IPS-18a (cell line): ENCODE data around the gene GMDS.

Experiments used
- H3K27ac ChIP-seq: one replicate; pipeline ENCODE4 v1.5.1; 2013; ENCODE audit warnings: low read length
- H3K27me3 ChIP-seq: one replicate; pipeline ENCODE4 v1.6.1; 2013; ENCODE audit warnings: mild to moderate bottlenecking, low read length; ENCODE audit not compliant: control insufficient read depth, insufficient read depth
- H3K36me3 ChIP-seq: one replicate; pipeline ENCODE4 v1.6.1; 2013; ENCODE audit warnings: low read depth, low read length; ENCODE audit not compliant: control insufficient read depth
- H3K4me1 ChIP-seq: one replicate; pipeline ENCODE4 v1.6.1; 2013; ENCODE audit warnings: low read depth, low read length; ENCODE audit not compliant: control insufficient read depth
- H3K4me3 ChIP-seq: one replicate; pipeline ENCODE4 v1.5.1; 2013; ENCODE audit warnings: low read length
- H3K9ac ChIP-seq: one replicate; pipeline ENCODE4 v1.6.1; 2013; ENCODE audit warnings: mild to moderate bottlenecking, low read length, moderate library complexity
- H3K9me3 ChIP-seq: one replicate; pipeline ENCODE4 v1.6.1; 2013; ENCODE audit warnings: low read depth, low read length; ENCODE audit not compliant: control insufficient read depth

The GMDS gene

GRCh38 chr6:1586256-1586655, 659.1 kb downstream of the GMDS start:
- H3K27ac ChIP-seq, result no peak overlapping the region
- H3K9me3 ChIP-seq, result no peaks in the 10 kb centered on the region
- H3K36me3 ChIP-seq, result no peaks in the 10 kb centered on the region
- no peak overlapping the region for H3K4me3 ChIP-seq
- H3K4me1 ChIP-seq, result no peaks in the 10 kb centered on the region
- no peak overlapping the region for H3K9ac ChIP-seq
- H3K27me3 ChIP-seq, result no peaks in the 10 kb centered on the region

- Histone ChIP-seq H3K4me3 (no peak overlapping the region), H3K36me3 (no peaks in the 10 kb centered on the region), H3K9me3 (no peaks in the 10 kb centered on the region), H3K9ac (no peak overlapping the region), H3K4me1 (no peaks in the 10 kb centered on the region), H3K27me3 (no peaks in the 10 kb centered on the region), H3K27ac (no peak overlapping the region)
Observed at GRCh38 chr6:1585669-1586049, 659.7 kb downstream of the GMDS start.

GRCh38 chr6:1584996-1585668, 660.3 kb downstream of the GMDS start:
- Histone ChIP-seq H3K27me3 (no peaks in the 10 kb centered on the region), H3K36me3 (no peaks in the 10 kb centered on the region)

GRCh38 chr6:1584146-1584545, 661.3 kb downstream of the GMDS start:
- Histone ChIP-seq H3K4me1 (no peaks in the 10 kb centered on the region), H3K4me3 (no peak overlapping the region), H3K9ac (no peak overlapping the region), H3K9me3 (no peaks in the 10 kb centered on the region), H3K36me3 (no peaks in the 10 kb centered on the region), H3K27ac (no peak overlapping the region), H3K27me3 (no peaks in the 10 kb centered on the region)

More at GRCh38 chr6:1584996-1585668, 660.3 kb downstream of the GMDS start:
- no peak overlapping the region for H3K9ac ChIP-seq
- no peaks in the 10 kb centered on the region for H3K4me1 ChIP-seq
- no peak overlapping the region for H3K4me3 ChIP-seq
- no peak overlapping the region for H3K27ac ChIP-seq
- no peaks in the 10 kb centered on the region for H3K9me3 ChIP-seq

DNA sequence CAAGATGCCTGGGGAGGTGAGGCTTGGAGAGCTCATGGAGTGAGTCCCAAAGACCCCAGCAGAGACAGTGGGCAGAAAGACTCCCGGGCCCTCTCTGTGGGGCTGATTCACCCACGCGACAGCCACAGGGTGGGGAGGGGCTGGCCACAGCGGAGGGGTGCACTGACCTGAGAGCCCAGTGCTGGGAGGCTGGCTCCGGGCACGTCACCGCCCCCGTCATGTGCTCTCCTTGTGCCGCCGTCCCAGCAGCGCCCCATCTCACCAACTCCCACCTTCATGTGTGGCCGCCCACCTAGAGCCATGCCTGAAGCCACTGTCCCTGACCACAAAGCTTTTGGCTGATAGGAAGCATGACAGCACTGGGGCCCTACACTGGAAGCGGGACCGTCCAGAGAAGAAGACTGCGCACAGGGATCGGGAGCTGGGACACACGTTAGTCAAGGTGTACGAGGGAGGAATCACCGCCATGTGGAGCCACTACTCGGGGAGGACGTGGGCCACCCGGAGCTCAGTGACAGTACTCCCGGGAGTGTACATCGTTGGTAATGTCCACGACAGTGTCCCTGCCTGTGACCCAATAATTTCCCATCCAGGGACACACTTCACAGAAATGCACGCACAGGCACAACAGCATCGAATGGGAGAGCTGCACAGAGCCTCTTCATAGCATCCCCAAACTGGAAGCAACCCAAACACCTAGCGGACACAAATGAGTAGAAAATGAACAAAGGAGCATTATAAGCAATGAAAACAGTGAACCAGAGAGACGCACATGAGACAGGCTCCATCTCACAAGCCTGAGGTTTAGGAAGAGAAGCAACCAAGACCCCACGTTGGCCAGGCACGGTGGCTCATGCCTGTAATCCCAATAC, 664.0 kb downstream of the GMDS start:
- Histone ChIP-seq H3K27ac (no peak overlapping the region), H3K9me3 (no peaks in the 10 kb centered on the region), H3K4me1 (no peaks in the 10 kb centered on the region), H3K4me3 (no peak overlapping the region), H3K27me3 (no peaks in the 10 kb centered on the region), H3K36me3 (no peaks in the 10 kb centered on the region), H3K9ac (no peak overlapping the region)

GRCh38 chr6:1580585-1580984, 664.8 kb downstream of the GMDS start:
- Histone ChIP-seq H3K4me1 (peaks cover 5% of the 10 kb centered on the region), H3K27ac (no peak overlapping the region), H3K27me3 (no peaks in the 10 kb centered on the region), H3K36me3 (no peaks in the 10 kb centered on the region), H3K9ac (no peak overlapping the region), H3K4me3 (no peak overlapping the region), H3K9me3 (no peaks in the 10 kb centered on the region)

DNA sequence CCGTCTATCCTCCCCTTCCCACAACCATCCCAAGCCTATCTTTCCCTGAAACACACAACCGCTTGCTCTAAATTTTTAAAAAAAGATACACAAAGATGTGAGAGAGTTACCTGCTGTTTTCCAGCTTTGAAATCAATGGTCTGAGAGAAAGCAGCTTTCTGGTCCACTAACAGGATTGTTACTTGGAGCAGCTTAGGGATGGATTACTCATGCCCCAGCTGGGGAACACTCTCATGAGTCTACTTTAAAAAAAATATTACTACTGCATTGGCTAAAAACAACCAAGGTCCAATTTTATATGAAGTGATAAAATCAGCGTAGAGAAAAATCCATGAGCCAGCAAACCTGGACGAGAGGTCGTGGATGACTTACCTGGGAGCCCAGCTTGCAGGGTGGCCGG, 665.3 kb downstream of the GMDS start:
- no peaks in the 10 kb centered on the region for H3K36me3 ChIP-seq
- no peak overlapping the region for H3K9ac ChIP-seq
- no peaks in the 10 kb centered on the region for H3K27me3 ChIP-seq
- H3K4me3 ChIP-seq, result no peak overlapping the region
- H3K27ac ChIP-seq, result no peak overlapping the region
- H3K9me3 ChIP-seq, result no peaks in the 10 kb centered on the region
- H3K4me1 ChIP-seq, result peaks cover 10% of the 10 kb centered on the region

GRCh38 chr6:1579096-1579495, 666.3 kb downstream of the GMDS start:
- Histone ChIP-seq H3K36me3 (no peaks in the 10 kb centered on the region), H3K4me1 (peaks cover 20% of the 10 kb centered on the region), H3K27ac (no peak overlapping the region), H3K27me3 (no peaks in the 10 kb centered on the region), H3K9me3 (no peaks in the 10 kb centered on the region), H3K9ac (no peak overlapping the region), H3K4me3 (no peak overlapping the region)

- no peak overlapping the region for H3K9ac ChIP-seq
- no peaks in the 10 kb centered on the region for H3K9me3 ChIP-seq
- peaks cover 24% of the 10 kb centered on the region for H3K4me1 ChIP-seq
- H3K27ac ChIP-seq, result no peak overlapping the region
- no peak overlapping the region for H3K4me3 ChIP-seq
- no peaks in the 10 kb centered on the region for H3K27me3 ChIP-seq
- no peaks in the 10 kb centered on the region for H3K36me3 ChIP-seq
Observed at GRCh38 chr6:1577896-1578745, 667.3 kb downstream of the GMDS start.

DNA sequence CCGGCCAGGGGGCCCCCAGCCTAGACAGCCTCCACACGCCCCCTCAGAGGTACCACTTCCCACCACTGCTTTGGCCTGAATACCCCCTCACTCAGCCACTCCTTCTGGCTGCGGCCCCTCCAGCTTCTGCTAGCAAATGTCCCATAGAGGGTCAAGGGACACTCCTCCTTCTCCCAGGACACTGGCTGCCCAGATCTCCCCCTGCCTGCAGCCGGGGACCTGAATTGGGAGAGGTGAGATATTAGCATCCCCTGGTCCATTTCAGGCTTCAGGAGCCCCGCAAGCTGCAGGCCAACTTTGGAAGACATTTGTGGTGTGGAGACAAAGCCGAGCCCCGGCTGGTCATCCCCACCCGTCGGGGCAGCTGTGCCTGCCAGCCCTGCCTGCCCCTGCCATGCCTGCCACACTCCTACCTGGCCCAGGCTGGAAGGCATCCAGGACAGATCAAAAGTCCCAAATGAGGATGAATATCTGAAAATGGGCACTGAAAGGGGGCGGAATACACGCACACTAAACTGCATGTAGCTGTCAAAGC, 668.2 kb downstream of the GMDS start:
- peaks cover 24% of the 10 kb centered on the region for H3K4me1 ChIP-seq
- no peak overlapping the region for H3K27ac ChIP-seq

GRCh38 chr6:1576711-1577110, 668.7 kb downstream of the GMDS start:
- H3K27me3 ChIP-seq, result no peaks in the 10 kb centered on the region
- no peak overlapping the region for H3K4me3 ChIP-seq
- no peak overlapping the region for H3K9ac ChIP-seq
- H3K4me1 ChIP-seq, result peaks cover 24% of the 10 kb centered on the region
- H3K36me3 ChIP-seq, result no peaks in the 10 kb centered on the region
- no peaks in the 10 kb centered on the region for H3K9me3 ChIP-seq
- H3K27ac ChIP-seq, result no peak overlapping the region

More for the DNA sequence above, 668.2 kb downstream of the GMDS start:
- H3K27me3 ChIP-seq, result no peaks in the 10 kb centered on the region
- no peaks in the 10 kb centered on the region for H3K9me3 ChIP-seq
- no peak overlapping the region for H3K9ac ChIP-seq
- H3K36me3 ChIP-seq, result no peaks in the 10 kb centered on the region
- no peak overlapping the region for H3K4me3 ChIP-seq
